Measurements from ENCODE around the gene KIAA0319L. TPM values are rescaled to one million over a fixed set of nuclear protein-coding genes. Genes with fewer than 3 reads are reported as not detected.

The KIAA0319L gene
- total RNA-seq, 1 donor from 2014 or later: 44.9 TPM

GRCh38 chr1:35431173-35431599, 126.0 kb downstream of the KIAA0319L start:
- H3K4me3 Mint-ChIP-seq (ENCODE audit: unreplicated experiment): no peak overlapping the region
- DNase-seq (ENCODE audit: extremely low spot score, unreplicated experiment): no peak
- no peaks in the 10 kb centered on the region for H3K27me3 Mint-ChIP-seq (ENCODE audit: unreplicated experiment)
- no peak overlapping the region for H3K27ac Mint-ChIP-seq (ENCODE audit: unreplicated experiment)
- H3K4me1 Mint-ChIP-seq (ENCODE audit: unreplicated experiment): no peaks in the 10 kb centered on the region
- no peak for TF ChIP-seq CTCF (IDR thresholded peaks at IDR 0.05)
- H3K36me3 Mint-ChIP-seq (ENCODE audit: unreplicated experiment): peaks cover 47% of the 10 kb centered on the region
- H3K9me3 Mint-ChIP-seq (ENCODE audit: unreplicated experiment): no peaks in the 10 kb centered on the region

GRCh38 chr1:35430762-35431161, 126.4 kb downstream of the KIAA0319L start:
- Mint-ChIP-seq H3K27me3 (ENCODE audit: unreplicated experiment) (no peaks in the 10 kb centered on the region), H3K36me3 (ENCODE audit: unreplicated experiment) (peaks cover 47% of the 10 kb centered on the region), H3K4me3 (ENCODE audit: unreplicated experiment) (no peak overlapping the region), H3K4me1 (ENCODE audit: unreplicated experiment) (no peaks in the 10 kb centered on the region), H3K27ac (ENCODE audit: unreplicated experiment) (no peak overlapping the region), H3K9me3 (ENCODE audit: unreplicated experiment) (no peaks in the 10 kb centered on the region)
- no peak for TF ChIP-seq CTCF (IDR thresholded peaks at IDR 0.05)
- peak; percentile 56 for DNase-seq (ENCODE audit: extremely low spot score, unreplicated experiment)

GRCh38 chr1:35428360-35428759, 128.8 kb downstream of the KIAA0319L start:
- Mint-ChIP-seq H3K9me3 (ENCODE audit: unreplicated experiment) (no peaks in the 10 kb centered on the region), H3K4me3 (ENCODE audit: unreplicated experiment) (no peak overlapping the region), H3K36me3 (ENCODE audit: unreplicated experiment) (peaks cover 39% of the 10 kb centered on the region), H3K4me1 (ENCODE audit: unreplicated experiment) (no peaks in the 10 kb centered on the region), H3K27ac (ENCODE audit: unreplicated experiment) (no peak overlapping the region), H3K27me3 (ENCODE audit: unreplicated experiment) (no peaks in the 10 kb centered on the region)
- DNase-seq (ENCODE audit: extremely low spot score, unreplicated experiment): no peak
- no peak for TF ChIP-seq CTCF (IDR thresholded peaks at IDR 0.05)

GRCh38 chr1:35426097-35426586, 131.1 kb downstream of the KIAA0319L start:
- Mint-ChIP-seq H3K36me3 (ENCODE audit: unreplicated experiment) (peaks cover 38% of the 10 kb centered on the region), H3K27me3 (ENCODE audit: unreplicated experiment) (no peaks in the 10 kb centered on the region)
- TF ChIP-seq CTCF (IDR thresholded peaks at IDR 0.05): no peak

GRCh38 chr1:35408925-35409324, 148.3 kb downstream of the KIAA0319L start:
- Mint-ChIP-seq H3K36me3 (ENCODE audit: unreplicated experiment) (peaks cover 53% of the 10 kb centered on the region), H3K4me3 (ENCODE audit: unreplicated experiment) (no peak overlapping the region), H3K4me1 (ENCODE audit: unreplicated experiment) (no peaks in the 10 kb centered on the region), H3K9me3 (ENCODE audit: unreplicated experiment) (peaks cover 7% of the 10 kb centered on the region), H3K27ac (ENCODE audit: unreplicated experiment) (no peak overlapping the region), H3K27me3 (ENCODE audit: unreplicated experiment) (no peaks in the 10 kb centered on the region)
- no peak for DNase-seq (ENCODE audit: extremely low spot score, unreplicated experiment)
- TF ChIP-seq CTCF (IDR thresholded peaks at IDR 0.05): no peak

More at GRCh38 chr1:35426097-35426586, 131.1 kb downstream of the KIAA0319L start:
- no peak for DNase-seq (ENCODE audit: extremely low spot score, unreplicated experiment)
- no peak overlapping the region for H3K4me3 Mint-ChIP-seq (ENCODE audit: unreplicated experiment)
- no peaks in the 10 kb centered on the region for H3K4me1 Mint-ChIP-seq (ENCODE audit: unreplicated experiment)
- H3K27ac Mint-ChIP-seq (ENCODE audit: unreplicated experiment): no peak overlapping the region
- H3K9me3 Mint-ChIP-seq (ENCODE audit: unreplicated experiment): no peaks in the 10 kb centered on the region

Data from osteocyte (in vitro differentiated cells).